GM19193 (cell line): ENCODE results near the gene DENND5B.

Experiments used
- POLR2A ChIP-seq: IDR thresholded peaks from 4 replicates; pipeline ENCODE4 v1.6.1; 2011; ENCODE audit not compliant: insufficient read depth, insufficient read length; ENCODE audit errors: extremely low read depth

Gene DENND5B

DNA sequence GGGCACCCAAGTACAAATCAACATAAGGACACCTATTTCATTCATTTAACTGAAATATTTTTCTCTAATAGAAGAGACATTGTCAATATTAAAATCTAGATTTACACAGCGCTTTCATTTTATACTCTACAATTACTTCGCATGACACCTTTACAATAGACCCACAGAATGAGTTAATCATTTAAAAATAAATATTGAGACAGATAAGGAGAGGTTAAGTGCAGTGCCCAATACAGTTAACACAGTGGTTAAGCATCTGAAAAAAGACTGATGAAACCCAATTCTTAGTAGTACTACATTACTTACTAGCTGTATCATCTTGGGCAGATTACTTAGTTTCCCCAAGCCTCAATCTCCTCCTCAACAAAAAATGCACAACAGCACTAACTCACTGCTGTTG, 116.2 kb downstream of the DENND5B start:
- no peak for TF ChIP-seq POLR2A

DNA sequence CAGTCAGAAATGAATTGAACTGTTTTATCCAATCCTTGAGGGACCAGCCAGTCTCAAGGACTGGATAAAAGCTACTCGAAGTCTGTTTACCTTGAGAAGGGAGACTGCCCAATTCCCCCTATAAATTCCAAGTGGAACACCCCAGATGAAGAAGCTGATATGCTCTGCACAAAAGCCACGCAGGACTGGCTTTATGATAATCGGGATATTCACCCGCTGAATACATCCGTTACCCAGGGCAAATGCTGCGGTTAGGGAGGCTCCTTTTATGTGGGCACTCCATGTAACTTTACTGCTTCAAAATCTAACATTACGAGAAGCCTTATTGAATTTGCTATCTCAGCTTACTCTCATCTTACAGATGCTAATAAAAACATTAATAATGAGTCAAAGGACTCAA, 119.1 kb downstream of the DENND5B start:
- no peak for TF ChIP-seq POLR2A

DNA sequence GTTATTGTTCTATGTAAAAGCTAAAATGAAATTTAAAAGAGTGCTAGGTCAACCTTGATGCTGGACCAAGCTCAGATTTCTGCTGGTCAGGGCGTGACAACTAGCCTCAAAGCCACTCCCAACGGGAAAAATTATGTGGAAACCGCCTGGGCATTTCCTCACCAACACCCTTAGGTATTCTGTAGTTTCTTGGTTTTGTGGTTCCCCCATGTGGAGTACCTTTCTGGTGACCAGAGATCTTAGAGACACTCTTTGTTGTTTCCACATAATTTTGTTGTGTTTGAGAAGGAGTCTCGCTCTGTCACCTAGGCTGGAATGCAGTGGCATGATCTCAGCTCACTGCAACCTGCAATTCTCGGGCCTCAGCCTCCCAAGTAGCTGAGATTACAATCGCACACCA, 119.9 kb downstream of the DENND5B start:
- TF ChIP-seq POLR2A = no peak

DNA sequence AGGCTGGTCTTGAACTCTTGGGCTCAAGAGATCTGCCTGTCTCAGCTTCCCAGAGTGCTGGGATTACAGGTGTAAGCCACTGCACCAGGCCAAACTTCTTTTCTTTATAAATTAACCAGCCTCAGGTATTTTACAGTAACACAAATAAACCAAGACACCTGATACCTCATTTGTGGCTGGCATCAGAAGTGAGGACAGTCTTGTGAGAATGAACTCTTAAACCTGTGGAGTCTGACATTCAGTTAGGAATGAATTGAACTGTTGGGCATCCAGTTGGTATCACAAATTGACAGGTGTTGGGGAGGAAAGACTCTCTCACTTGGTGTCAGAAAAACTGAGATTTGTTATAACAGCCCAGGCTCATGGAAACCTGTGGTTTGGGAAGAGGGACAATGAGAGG, 120.5 kb downstream of the DENND5B start:
- TF ChIP-seq POLR2A = no peak

DNA sequence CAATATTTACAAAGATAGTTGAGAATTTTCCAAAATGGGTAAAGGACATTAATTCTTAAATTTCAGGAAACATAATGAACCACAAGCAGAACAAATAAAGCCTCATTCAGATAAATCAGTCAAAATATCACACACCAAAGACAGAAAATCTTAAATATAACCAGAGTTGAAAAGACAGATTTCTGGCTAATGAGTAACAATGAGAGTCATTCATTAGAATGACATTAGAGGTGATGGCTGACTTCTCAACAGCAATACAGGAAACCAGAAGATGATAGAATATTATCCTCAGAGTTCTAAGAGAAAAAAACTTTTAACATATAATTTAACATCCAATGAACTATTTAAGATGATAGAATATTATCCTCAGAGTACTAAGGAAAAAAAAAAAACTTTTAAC, 124.2 kb downstream of the DENND5B start:
- no peak for TF ChIP-seq POLR2A

DNA sequence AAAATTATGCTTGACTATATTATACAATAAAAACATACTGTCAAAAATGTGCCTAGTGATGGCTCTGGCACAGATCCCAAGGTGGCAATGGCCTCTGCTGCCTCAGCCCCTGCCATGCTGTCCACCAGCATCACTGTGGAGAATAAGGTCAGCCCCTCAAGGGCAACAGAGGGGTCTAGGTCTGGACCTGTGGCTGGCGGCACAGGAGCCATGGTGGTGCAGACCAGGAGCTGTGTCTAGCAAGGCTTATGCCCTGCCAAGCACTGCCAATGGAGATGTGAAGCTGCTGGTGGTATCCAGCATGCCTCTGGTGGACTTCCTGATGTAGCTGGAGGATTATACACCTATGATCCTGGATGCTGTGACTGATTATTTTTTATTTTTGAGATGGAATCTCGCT, 125.9 kb downstream of the DENND5B start:
- TF ChIP-seq POLR2A = no peak

DNA sequence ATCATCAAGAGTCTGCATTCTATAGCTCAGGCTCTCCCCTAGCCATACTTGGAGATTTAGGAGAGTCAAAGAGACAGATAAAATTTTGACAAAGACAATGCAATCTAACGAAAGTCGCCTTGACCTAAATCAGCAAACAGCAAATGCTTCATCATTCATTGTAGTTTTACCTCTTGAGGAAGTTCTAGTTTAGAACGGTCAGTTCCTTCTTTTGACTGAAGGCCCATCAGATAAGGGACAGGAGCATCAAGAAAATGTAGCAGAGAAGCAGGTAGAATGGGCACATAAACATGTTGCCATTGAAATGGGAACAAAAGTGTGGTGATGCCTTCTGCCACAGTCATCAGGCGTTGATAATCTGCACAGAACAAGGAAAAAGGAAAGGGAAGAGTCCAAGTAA, 130.9 kb downstream of the DENND5B start:
- TF ChIP-seq POLR2A = no peak

DNA sequence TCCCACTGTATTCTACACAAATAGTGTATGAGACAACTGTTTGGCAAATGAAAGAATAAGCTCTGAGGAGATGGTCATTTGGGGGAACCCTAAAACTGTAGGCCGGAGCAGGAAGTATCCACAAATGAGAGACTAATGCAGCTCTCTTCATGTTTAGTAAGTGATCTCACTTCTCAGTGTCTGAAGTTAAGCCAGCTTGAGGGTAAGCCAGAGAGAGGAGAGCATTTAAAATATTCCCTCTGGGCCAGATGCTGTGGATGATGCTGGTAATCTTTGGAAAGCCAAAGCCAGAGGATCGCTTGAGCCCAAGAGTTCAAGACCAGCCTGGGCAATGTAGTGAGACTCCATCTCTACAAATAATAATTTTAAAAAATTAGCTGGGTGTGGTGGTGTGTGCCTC, 134.4 kb downstream of the DENND5B start:
- TF ChIP-seq POLR2A = no peak

DNA sequence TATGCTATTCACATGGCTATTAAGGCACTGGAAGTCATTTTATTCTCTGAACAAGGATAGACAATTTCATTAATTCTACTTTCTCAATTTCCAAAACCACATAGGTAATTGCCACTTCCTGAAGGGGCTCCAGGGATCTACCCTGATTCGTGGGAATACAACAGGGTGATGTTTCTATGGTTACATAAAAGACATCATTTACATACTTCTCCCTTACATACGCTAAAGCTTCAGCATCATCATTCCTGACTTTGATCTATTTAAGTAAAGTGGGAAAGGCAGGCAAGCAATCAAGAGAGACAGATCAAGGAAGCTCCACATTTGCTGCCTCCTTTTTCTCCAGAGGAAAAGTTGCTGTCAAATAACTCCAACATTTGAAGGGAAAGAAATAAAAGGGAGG, 146.2 kb downstream of the DENND5B start:
- no peak for TF ChIP-seq POLR2A

DNA sequence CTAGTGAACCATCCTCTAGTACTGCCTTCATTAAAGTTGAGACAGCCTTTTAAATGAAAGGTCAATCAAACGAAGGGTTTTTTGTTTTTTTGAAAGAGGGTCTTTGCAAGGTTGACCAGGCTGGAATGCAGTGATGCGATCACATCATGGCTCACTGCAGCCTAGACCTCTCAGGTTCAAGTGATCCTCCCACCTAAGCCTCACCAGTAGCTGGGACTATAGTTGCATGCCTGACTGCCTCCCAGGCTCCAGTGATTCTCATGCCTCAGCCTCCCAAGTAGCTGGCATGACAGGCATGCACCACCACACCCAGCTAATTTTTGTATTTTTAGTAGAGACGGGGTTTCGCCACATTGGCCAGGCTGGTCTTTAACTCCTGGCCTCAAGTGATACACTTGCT, 150.3 kb downstream of the DENND5B start:
- TF ChIP-seq POLR2A = no peak

DNA sequence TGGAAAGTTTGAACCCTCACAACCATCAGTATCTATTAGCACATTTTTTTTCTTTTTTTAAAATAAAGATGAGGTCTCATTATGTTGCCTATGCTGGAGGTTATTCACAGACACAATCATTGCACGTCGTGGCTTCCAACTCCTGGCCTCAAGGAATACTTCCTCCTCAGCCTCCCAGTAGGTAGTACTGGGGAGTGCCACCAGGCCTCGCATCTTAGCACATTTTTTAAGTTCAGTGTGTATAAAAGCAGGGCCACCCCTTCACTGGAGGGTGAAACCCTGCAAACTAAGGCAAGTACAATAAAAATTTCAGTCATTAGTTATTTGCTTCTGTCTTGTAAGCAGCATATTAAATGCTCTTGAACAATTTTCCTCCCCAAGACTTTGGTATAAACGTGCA, 150.8 kb downstream of the DENND5B start:
- no peak for TF ChIP-seq POLR2A

DNA sequence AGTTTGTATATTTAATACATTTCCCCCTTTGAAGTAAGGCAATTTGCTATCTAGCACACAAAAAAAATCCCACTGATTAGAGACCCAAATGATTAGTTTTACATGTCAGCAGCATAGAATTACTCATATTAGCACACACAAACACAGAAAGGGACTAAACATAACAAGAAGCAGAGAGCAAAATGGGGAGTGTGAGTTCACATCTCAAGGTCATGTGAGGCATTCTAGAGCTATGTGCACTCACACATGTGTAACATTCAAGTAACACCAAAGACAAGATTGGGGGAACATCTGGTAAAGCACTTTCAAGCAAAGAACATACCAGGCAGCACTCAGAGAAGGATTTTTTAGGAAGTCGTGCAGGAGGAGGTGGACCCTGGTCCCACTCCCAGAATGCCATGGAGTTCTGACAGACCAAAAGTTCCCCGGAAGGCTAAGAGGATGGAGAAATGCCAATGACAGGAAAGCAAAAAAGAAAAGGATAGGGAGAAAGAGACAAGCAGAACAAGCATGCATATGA, 159.2 kb downstream of the DENND5B start:
- no peak for TF ChIP-seq POLR2A

DNA sequence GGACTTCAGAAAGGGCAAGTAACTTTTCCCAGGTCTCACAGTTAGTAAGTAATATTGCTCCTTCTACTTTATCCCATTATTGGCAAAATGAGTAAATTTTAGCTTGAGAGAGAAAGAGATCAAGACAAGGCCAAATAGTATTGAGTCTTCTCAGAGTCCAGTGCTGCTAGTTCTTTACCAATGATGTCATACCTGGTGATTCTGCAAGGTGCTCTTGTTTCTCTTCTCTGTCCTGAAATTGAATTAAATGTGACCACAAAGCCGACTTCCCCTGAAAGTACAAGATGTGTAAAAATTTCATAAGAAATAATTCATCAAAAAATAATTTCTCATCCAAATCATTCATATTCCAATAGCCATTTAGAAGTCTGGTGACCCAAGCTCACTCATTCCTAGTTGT, 167.5 kb downstream of the DENND5B start:
- no peak for TF ChIP-seq POLR2A

DNA sequence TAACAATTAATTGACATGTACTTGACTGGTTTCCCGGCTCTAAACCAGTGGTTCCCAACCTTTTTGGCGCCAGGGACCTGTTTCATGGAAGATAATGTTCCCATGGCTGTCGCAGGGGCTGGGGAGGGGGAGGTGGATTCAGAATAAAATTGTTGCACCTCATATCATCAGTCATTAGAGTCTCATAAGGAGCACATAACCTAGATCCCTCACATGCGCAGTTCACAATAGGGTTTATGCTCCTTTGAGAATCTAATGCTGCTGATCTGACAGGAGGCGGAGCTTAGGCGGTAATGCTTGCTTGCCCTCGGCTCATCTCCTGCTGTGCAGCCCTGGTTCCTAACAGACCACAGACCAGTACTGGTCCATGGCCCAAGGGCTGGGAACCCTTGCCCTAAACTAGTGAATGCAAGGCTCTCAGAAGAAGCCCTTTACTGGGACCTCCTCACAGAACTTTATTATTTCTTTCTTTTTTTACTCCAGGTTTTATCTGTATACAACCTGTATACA, 178.6 kb downstream of the DENND5B start:
- no peak for TF ChIP-seq POLR2A

DNA sequence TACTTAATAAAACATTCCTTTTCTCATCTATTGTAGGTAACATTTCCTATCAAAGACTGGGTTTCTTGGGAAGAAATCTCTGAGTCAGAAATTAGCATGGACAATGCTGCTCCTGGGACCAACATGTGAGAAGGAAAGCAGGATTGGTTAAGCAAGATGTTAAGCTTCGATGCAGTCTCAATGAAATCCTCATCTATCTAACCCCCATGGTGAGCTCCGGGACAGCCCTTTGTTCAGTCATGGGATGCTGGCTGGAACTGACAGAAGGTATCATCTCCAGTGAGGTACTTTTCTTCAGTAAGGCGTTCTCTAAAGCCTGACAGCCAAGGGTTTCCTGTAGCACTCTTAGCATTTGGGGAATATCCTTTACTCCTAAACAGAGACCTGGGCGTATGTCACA, 182.2 kb downstream of the DENND5B start:
- TF ChIP-seq POLR2A = no peak

DNA sequence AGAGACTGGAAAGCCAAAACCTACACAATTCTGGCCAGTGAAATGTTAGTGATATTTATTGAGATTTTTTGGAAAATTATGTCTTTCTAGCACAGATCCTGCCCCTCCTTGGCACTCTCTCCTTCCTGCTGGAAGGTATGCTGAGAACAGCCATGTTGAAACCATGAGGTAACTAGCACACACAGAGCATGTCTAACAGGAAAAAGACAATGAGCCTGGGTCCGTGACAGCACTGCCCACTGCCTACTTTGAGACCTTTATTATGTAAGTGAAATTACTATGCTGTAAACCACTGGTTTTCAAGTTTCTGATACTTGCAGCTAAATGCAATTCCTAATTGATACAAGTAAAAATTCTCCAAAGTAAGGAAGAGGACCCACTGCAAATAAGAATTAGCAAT, 183.4 kb downstream of the DENND5B start:
- TF ChIP-seq POLR2A = no peak

DNA sequence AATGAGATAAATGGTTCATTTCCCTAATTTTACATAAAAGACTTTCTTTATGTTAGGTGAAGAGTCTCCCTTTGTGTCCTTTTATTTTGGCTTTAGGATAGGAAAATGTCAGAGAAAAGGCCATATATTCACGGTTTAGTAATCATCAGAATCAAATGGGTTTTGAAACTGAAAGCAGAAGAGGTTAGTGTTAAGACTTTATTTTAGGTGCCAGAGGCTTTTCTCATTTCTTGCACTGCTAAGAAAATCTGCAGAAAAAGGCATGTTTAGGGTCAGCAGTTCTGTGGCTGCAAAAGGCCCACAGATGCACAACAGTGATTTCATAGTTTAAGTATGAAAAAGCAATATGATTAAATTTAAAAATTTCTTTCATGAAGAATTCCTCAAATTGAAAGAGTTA, 184.6 kb downstream of the DENND5B start:
- TF ChIP-seq POLR2A = no peak
